ENCODE data around the gene P2RX5. TPM values are rescaled to one million over a fixed set of nuclear protein-coding genes. Genes with fewer than 3 reads are reported as not detected.
"Not testable (repeated sequence)": the region's sequence is repeated elsewhere in the genome, so short reads cannot be mapped to it uniquely, and the experiment has no call there.

P2RX5 gene
- total and polyA plus RNA-seq, 2 experiments from 2014 or later, result 7.5 to 13.6 TPM

GRCh38 chr17:3708366-3708765 is 12.4 kb upstream of the P2RX5 start (continued):
- TF ChIP-seq ZNF462 (CRISPR knock-in tag; IDR thresholded peaks at IDR 0.05), result no peak
- no peak for TF ChIP-seq CTCF (conservative IDR thresholded peaks at IDR 0.05; ENCODE audit: low read depth in 2 of 2)
- no peak for TF ChIP-seq JUNB (IDR thresholded peaks at IDR 0.05; ENCODE audit: unreplicated experiment)
- TF ChIP-seq EZH2 (IDR thresholded peaks at IDR 0.05; ENCODE audit: low read depth, unreplicated experiment), result no peak
- TF ChIP-seq NANOG (IDR thresholded peaks at IDR 0.05; ENCODE audit: borderline replicate concordance), result no peak
- no peak for TF ChIP-seq POLR2AphosphoS5 (IDR thresholded peaks at IDR 0.05; ENCODE audit: low read depth)
- no peak for TF ChIP-seq CREB1 (CRISPR knock-in tag; IDR thresholded peaks at IDR 0.05; ENCODE audit: low read depth)
- TF ChIP-seq ZNF114 (CRISPR knock-in tag; IDR thresholded peaks at IDR 0.05), result no peak
- no peak for TF ChIP-seq REST (IDR thresholded peaks at IDR 0.05; ENCODE audit: unreplicated experiment)
- TF ChIP-seq EZH2phosphoT487 (IDR thresholded peaks at IDR 0.05; ENCODE audit: unreplicated experiment), result no peak

GRCh38 chr17:3705718-3705984 is 9.7 kb upstream of the P2RX5 start:
- not testable (repeated sequence) for H3K4me2 ChIP-seq; H3K27ac ChIP-seq (ENCODE audit: low read depth); DNase-seq (ENCODE audit: low spot score); ATAC-seq; H3K79me2 ChIP-seq (replicated peaks; ENCODE audit: insufficient read depth); H3K27me3 ChIP-seq (ENCODE audit: insufficient read depth); H3K4me1 Mint-ChIP-seq; H3K36me3 ChIP-seq (ENCODE audit: insufficient read depth); H3K4me3 ChIP-seq; H3K4me3 Mint-ChIP-seq; H3K9me2 ChIP-seq (ENCODE audit: insufficient read depth); H2AFZ ChIP-seq; H4K20me1 ChIP-seq (replicated peaks; ENCODE audit: insufficient read depth); H3F3A ChIP-seq (replicated peaks; ENCODE audit: low read depth); H3K4me1 ChIP-seq (ENCODE audit: insufficient read depth); H3K27ac Mint-ChIP-seq; H3K9me3 Mint-ChIP-seq
- H3K27me3 Mint-ChIP-seq (ENCODE audit: insufficient read depth, low read depth, poor library complexity), result peaks cover 15% of the 10 kb centered on the region
- H3K36me3 Mint-ChIP-seq (ENCODE audit: low read depth), result peaks cover 14% of the 10 kb centered on the region

Measured in GM23338 (cell line).